ENCODE data around the gene EEF1G. TPM values are rescaled to one million over a fixed set of nuclear protein-coding genes. Genes with fewer than 3 reads are reported as not detected.
A peak's percentile ranks its signal among the peaks of the same experiment; 100 is the strongest.

EEF1G gene
- total and polyA plus RNA-seq, 2 of the 13 experiments (the other 11 are each of a cell fraction or from before 2014, with no cell fraction given), result 1,787 to 2,144 TPM

DNA sequence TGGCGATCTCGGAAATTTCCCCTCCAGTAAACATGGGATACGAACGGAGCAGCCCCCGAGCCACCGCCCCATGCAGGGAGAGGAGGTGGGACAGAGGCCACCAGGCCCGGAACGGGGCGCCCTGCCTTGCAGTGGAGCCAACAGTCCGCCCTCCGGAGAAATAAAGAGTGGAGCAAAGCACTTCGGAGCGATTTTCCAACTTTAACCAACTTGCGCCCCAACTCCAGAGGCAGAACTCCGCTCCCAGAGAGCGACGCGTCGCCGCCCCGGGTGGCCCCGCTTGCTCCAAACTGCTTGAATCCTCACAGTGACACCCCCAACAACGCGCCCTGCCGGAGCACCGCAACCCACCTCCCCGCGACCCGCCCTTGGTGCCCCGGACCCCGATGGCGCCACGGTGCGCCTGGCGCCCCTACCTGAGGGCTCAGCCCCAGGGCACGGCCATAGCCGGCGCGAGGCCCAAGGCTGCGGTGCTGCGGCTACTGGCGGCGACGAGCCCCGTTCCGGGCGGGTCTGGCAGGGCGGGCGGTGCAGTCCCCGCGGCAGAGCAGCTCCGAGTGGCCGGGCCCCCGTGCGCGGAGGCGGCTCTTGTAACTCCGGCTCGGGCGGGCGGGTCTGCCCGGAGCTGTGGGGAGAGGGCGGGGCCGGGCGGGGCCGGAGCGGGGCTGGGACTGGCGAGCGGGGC, 27.3 kb downstream of the EEF1G start, which contains the start of gene AHNAK (continued):
- TF ChIP-seq, protein P1, sequence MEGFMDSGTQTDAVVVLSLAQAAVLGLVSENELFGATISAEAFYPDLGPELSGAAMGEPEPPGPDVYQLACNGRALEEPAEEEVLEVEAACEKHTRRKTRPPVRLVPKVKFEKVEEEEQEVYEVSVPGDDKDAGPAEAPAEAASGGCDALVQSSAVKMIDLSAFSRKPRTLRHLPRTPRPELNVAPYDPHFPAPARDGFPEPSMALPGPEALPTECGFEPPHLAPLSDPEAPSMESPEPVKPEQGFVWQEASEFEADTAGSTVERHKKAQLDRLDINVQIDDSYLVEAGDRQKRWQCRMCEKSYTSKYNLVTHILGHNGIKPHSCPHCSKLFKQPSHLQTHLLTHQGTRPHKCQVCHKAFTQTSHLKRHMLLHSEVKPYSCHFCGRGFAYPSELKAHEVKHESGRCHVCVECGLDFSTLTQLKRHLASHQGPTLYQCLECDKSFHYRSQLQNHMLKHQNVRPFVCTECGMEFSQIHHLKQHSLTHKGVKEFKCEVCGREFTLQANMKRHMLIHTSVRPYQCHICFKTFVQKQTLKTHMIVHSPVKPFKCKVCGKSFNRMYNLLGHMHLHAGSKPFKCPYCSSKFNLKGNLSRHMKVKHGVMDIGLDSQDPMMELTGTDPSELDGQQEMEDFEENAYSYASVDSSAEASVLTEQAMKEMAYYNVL (CRISPR knock-in tag; IDR thresholded peaks at IDR 0.05; ENCODE audit: borderline replicate concordance), result peak; percentile 27; the same call in 1 of the 2 replicates
- TF ChIP-seq HNRNPL (IDR thresholded peaks at IDR 0.05; ENCODE audit: low read depth, low read length), result no peak
- TF ChIP-seq ZNF678 (CRISPR knock-in tag; IDR thresholded peaks at IDR 0.05), result no peak
- no peak for TF ChIP-seq MAF1 (CRISPR knock-in tag; IDR thresholded peaks at IDR 0.05; ENCODE audit: borderline replicate concordance)
- TF ChIP-seq, protein P2, sequence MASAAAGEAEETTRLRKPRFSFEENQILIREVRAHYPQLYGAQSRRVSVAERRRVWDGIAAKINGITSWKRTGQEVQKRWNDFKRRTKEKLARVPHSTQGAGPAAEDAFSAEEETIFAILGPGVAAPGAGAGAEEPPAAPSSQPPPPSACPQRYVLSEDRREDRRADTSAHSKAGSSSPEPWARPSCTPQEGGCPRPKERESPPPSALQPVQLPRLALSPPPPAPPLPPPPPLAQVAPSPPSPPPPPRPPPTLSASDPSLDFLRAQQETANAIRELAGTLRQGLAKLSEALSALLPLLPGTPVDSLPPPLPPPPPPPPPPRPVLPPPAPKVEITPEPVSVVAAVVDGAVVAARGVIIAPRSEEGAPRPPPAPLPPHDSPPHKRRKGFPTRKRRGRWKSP (CRISPR knock-in tag; IDR thresholded peaks at IDR 0.05), result no peak
- TF ChIP-seq, protein P3, sequence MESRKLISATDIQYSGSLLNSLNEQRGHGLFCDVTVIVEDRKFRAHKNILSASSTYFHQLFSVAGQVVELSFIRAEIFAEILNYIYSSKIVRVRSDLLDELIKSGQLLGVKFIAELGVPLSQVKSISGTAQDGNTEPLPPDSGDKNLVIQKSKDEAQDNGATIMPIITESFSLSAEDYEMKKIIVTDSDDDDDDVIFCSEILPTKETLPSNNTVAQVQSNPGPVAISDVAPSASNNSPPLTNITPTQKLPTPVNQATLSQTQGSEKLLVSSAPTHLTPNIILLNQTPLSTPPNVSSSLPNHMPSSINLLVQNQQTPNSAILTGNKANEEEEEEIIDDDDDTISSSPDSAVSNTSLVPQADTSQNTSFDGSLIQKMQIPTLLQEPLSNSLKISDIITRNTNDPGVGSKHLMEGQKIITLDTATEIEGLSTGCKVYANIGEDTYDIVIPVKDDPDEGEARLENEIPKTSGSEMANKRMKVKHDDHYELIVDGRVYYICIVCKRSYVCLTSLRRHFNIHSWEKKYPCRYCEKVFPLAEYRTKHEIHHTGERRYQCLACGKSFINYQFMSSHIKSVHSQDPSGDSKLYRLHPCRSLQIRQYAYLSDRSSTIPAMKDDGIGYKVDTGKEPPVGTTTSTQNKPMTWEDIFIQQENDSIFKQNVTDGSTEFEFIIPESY (CRISPR knock-in tag; IDR thresholded peaks at IDR 0.05), result no peak
- TF ChIP-seq BRD4 (CRISPR knock-in tag; IDR thresholded peaks at IDR 0.05), result no peak
- TF ChIP-seq ZNF607 (CRISPR knock-in tag; IDR thresholded peaks at IDR 0.05; ENCODE audit: borderline replicate concordance), result no peak
- no peak for TF ChIP-seq PHF5A (CRISPR knock-in tag; IDR thresholded peaks at IDR 0.05; ENCODE audit: low read depth, unreplicated experiment)
- TF ChIP-seq, protein P4, sequence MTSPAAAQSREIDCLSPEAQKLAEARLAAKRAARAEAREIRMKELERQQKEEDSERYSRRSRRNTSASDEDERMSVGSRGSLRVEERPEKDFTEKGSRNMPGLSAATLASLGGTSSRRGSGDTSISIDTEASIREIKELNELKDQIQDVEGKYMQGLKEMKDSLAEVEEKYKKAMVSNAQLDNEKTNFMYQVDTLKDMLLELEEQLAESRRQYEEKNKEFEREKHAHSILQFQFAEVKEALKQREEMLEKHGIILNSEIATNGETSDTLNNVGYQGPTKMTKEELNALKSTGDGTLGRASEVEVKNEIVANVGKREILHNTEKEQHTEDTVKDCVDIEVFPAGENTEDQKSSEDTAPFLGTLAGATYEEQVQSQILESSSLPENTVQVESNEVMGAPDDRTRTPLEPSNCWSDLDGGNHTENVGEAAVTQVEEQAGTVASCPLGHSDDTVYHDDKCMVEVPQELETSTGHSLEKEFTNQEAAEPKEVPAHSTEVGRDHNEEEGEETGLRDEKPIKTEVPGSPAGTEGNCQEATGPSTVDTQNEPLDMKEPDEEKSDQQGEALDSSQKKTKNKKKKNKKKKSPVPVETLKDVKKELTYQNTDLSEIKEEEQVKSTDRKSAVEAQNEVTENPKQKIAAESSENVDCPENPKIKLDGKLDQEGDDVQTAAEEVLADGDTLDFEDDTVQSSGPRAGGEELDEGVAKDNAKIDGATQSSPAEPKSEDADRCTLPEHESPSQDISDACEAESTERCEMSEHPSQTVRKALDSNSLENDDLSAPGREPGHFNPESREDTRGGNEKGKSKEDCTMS (CRISPR knock-in tag; conservative IDR thresholded peaks at IDR 0.05), result no peak
- TF ChIP-seq, protein P5, sequence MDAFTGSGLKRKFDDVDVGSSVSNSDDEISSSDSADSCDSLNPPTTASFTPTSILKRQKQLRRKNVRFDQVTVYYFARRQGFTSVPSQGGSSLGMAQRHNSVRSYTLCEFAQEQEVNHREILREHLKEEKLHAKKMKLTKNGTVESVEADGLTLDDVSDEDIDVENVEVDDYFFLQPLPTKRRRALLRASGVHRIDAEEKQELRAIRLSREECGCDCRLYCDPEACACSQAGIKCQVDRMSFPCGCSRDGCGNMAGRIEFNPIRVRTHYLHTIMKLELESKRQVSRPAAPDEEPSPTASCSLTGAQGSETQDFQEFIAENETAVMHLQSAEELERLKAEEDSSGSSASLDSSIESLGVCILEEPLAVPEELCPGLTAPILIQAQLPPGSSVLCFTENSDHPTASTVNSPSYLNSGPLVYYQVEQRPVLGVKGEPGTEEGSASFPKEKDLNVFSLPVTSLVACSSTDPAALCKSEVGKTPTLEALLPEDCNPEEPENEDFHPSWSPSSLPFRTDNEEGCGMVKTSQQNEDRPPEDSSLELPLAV (CRISPR knock-in tag; conservative IDR thresholded peaks at IDR 0.05; ENCODE audit: low read depth), result no peak
- no peak for TF ChIP-seq DNMT3B (CRISPR knock-in tag; conservative IDR thresholded peaks at IDR 0.05)
- TF ChIP-seq ZNF501 (CRISPR knock-in tag; IDR thresholded peaks at IDR 0.05), result no peak
- TF ChIP-seq, protein P6, sequence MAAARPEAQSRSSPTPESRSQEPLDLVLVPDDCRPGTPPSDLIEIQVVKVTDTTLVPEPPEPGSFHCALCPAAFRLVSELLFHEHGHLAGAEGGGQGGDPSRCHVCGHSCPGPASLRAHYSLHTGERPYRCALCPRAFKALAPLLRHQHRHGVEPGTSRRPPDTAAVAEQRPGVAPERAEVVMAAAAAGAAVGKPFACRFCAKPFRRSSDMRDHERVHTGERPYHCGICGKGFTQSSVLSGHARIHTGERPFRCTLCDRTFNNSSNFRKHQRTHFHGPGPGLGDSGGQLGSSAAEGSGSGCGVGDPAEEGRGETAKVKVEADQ (CRISPR knock-in tag; IDR thresholded peaks at IDR 0.05; ENCODE audit: borderline replicate concordance), result 0 out of 2 replicates have a peak, but pooled peaks have one; percentile 45
- TF ChIP-seq, protein P7, sequence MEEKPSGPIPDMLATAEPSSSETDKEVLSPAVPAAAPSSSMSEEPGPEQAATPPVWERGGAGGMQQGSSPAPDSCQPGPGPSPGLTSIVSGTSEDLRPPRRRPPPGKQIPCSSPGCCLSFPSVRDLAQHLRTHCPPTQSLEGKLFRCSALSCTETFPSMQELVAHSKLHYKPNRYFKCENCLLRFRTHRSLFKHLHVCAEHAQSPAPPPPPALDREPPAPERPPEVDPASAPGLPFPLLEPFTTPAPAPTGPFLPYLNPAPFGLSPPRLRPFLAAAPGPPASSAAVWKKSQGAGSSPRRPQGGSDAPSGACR (CRISPR knock-in tag; IDR thresholded peaks at IDR 0.05), result peak; percentile 21; the same call in 1 of the 2 replicates
- TF ChIP-seq, protein P8, sequence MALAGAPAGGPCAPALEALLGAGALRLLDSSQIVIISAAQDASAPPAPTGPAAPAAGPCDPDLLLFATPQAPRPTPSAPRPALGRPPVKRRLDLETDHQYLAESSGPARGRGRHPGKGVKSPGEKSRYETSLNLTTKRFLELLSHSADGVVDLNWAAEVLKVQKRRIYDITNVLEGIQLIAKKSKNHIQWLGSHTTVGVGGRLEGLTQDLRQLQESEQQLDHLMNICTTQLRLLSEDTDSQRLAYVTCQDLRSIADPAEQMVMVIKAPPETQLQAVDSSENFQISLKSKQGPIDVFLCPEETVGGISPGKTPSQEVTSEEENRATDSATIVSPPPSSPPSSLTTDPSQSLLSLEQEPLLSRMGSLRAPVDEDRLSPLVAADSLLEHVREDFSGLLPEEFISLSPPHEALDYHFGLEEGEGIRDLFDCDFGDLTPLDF (CRISPR knock-in tag; IDR thresholded peaks at IDR 0.05), result no peak

Data from HepG2 (cell line).